Activated CD4-positive, alpha-beta T cell treated with anti-CD3 and anti-CD28 coated beads, Interleukin-2, Interleukin-4, amounts not matched to agents 100 ng/mL and 50 ng/mL, durations not matched to agents 16 hours and 8 hours (primary cell): ENCODE measurements around the gene BCKDHB.
"Not testable (repeated sequence)": the region's sequence is repeated elsewhere in the genome, so short reads cannot be mapped to it uniquely, and the experiment has no call there.

Experiments
- DNase-seq: peaks from one replicate; pipeline ENCODE4 v3.0.0-alpha.2; 2020; ENCODE audit warnings: low spot score

BCKDHB gene

DNA sequence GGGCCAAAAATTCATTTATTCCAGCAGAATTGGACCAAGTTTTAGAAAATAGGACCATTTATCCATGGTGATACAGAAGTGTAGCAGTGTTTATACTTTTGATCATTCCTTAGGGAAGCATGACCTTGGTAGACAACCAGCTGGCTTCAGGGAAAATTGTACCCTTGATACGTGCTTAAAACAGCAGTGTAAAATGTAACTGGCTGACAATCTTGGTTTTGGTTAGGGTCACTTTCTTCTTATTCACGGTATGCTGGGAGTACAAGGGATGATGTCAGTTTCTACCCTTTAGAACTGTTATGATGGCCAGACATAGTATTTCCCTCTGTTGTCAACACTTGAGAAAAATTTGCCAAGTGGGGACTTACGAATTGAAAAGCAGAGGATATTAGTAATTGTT, 157.1 kb downstream of the BCKDHB start:
- DNase-seq, result no peak

DNA sequence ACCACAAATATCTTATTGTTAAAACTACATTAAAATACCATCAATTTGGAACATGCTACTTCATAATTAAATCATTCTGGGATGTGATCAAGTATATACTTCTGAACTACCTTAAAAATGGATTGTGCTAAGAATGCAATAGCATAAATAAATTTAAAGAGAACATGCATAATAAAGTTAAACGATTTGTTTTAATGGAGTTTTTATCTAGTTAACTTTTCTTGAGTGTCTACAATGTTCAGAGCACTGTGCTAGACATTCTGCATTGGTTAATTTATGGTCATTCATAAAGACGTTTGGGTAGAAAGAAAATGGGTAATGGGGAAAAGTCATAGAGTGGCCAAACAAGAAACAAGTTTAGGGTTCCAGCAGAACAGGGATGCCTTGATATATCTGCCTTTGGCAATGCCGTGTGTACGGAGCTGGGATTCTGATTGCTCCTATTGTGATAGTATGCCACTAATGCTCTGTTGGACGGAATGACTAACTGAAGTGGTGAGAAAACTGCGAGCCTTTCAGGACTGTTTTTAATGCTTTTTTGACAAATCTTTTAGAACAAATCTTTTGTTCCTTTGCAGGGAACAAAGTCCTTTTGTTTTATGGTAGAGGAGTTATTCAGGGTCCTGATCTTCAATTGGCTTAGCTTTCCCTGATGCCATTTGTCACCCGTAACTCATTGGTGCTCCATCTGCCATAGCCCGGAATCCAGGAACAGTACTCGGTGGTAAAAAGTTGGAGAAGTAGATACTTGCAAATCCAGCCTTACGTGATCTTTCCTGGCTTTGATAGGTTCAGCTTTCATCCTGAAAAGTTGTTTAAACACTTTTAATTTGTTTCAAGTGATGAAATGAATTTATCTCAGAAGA, 162.6 kb downstream of the BCKDHB start:
- DNase-seq, result no peak

DNA sequence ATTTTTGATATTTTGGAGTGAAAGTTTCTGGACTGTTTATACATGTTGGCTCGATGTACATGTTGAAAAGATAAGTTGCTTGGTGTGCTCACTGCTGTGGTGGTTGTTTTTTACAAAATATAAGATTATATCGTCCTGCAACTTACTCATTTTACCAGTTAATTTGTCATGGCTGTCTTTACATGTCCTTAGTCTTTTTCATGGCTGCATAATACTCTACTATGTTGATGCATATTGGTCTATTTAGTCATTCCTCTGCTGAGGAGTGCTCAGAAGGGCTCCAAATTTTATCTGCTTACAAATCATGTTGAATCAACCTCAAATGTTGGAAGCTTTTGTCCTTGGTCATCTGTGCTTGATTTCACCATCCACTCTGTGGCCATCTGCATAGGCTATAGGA, 164.6 kb downstream of the BCKDHB start:
- no peak for DNase-seq

DNA sequence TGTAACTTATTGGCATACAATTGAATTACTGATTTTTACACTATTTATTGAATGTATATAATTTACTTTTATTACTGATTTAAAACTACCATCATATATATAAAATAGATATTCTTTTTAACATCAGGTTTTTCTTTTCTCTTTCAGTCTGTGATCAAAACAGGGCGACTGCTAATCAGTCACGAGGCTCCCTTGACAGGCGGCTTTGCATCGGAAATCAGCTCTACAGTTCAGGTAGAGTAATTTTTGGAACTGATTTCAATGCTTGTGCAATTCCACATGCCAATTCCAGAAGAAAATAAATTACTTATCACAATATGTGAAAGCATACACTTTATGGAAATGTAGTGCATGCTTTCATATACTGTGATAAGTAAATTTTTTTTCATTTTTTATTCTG, 166.5 kb downstream of the BCKDHB start:
- DNase-seq, result no peak

DNA sequence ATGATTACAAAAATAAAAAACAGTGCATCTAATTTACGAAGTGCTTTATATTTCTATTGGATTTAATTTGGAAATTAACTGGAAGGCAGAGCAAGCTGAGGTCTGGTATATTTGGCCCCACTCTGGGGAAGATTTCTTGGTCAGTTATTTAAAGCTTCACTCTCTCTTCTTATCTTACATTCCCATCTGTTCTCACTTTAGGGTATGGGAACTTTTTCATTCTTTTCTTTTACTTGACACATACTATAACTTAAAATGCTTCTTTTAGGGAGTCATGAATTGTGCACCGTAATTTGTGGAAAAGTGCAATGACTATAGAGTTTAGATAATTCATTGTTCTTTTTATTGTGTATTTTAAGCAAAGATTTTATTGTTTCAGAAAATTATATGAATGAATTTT, 170.4 kb downstream of the BCKDHB start:
- DNase-seq, result no peak

DNA sequence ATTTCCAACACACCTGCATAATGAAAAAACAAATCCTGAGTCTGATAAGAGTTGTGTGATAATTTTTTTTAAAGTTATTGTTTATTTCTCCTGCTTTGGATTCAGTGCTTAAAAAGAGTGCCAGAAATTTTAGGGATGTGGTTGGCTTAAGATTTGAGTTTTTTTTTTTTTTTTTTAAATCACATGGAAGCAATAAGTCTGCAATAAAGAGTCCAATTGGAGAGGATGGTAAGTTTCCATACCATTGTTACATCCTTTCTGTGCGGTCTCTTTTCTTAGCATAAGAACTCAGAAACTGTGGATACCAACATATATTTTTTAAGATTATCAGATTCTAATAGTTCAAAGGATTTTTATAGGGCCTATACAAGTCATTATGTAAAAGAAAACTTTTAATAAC, 171.0 kb downstream of the BCKDHB start:
- DNase-seq, result no peak

DNA sequence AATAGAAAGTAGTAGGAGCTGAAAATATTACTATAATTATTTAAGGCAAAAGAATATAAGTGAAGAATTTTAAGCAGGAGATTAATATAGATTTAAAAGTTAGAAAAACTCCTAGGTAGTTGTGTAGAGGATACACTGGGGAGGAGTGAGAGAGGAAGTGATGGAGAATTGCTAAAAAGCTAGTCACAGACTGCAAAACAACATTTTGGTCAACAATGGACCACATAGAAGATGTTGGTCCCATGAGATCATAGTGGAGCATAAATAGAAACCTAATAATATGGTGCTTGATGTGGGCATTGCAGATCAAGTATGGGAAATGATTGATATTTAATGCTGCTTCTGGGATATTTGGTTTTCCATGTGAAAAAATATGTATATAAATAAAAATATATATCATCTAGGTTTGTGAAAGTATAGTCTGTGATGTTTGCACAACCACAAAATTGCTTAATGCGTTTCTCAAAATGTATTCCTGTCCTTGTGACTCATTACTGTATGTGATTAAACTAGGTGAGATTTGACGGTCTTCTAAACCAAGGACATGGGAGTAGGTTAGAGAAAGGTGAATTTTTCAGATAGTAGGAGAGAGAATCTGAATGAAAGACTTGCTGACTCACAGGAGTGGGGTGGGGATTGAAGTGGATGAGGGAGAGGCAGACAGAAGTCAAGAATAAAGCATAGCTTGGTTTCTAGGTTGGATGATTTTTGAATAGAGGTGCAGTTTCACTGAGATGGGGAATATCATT, 174.0 kb downstream of the BCKDHB start:
- DNase-seq, result peak; percentile 24

DNA sequence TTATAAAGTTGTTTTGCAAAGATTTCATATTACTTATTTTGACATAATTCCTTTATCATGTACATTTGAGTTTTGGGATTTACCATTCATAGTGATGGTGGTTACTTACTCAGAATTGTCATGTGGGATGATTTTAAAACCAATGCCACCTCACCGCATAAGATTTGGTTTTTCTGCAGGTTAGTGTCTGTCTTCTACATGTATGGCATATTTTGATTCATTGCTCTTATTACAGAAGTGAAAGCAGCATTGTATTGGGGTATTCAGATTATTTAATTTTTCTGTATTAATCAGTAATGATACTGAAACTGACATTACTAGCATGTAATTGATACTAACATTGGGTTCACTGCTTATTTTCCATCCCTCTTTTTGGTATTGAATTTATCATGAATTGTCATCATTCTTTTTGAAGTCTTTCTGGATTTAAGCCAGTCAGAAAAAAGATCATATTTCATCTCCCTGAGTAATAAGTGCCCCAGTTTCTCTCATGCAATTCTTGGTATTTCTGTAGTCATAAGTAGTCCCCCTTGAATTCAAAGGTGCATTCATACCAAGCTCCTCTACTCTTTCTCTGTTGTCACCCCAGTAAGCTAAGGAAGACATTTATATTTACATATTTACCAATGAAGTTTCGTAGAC, 176.6 kb downstream of the BCKDHB start:
- DNase-seq, result peak; percentile 15

DNA sequence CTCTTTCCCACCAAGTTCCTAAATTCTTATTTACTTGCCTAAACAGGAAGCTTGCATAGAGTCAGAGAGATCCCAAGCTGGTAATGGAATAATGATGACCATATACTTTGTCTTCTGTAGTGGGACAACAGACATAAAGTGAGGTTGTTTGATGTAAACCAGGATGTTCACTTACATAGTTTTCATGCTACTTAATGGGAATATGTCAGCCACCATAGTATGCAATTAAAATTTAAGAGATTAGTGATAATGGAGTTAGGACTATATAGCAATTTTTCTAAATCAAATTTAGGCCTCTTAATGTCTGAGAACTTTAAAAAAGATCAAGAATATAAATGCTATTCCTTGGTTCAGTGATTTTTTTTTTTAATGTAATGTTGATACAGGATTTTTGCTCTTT, 180.6 kb downstream of the BCKDHB start:
- no peak for DNase-seq

DNA sequence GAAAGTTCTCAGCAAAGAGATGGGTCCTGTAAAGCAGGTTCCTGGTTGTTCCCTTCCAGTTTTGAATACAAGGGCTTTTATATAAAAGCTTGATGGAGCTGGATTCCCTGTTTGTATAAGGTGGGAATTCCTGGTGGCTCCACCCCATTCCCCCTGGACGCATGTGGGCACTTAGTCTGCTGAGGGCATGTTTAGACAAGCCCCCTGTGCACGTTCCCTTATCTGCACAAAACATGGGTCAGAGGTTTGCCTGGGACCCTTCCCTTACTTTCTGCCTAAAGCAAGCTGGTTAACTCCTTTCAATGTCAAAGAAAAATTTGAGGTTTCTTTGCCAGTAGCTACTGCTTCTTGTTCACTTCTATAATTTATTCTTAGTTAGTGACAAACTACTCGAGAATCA, 181.1 kb downstream of the BCKDHB start:
- no peak for DNase-seq

DNA sequence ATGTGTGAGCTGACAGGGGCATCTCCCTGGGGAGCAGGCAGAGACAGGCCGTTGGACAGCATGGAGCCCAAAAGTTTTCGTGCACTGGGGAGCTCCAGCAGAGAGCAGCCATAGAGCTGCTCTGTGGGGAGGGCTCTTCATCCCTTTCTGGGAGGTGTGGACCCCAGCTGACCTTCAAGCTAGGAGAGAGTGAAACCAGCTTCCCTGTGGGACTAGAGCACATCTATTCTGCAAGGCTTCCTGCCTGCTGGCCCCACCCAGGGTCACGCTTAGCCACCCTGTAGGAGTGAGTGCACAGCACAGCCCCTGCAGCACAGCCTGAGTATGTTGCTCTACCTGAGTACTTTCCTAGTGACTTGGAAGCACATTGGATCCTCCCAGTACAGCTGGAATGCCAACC, 183.3 kb downstream of the BCKDHB start:
- DNase-seq, result no peak

DNA sequence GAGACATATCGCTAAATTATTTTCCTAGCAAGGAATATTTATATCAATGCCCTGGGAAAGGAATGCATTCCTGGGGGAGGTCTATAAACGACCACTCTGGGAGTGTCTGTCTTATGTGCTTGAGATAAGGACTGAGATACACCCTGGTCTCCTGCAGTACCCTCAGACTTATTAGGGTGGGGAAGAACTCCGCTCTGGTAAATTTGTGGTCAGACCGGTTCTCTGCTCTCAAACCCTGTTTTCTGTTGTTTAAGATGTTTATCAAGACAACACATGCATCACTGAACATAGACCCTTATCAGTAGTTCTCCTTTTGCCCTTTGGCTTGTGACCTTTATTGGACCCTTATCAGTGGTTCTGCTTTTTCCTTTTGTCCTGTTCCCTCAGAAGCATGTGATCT, 188.1 kb downstream of the BCKDHB start:
- not testable (repeated sequence) for DNase-seq

DNA sequence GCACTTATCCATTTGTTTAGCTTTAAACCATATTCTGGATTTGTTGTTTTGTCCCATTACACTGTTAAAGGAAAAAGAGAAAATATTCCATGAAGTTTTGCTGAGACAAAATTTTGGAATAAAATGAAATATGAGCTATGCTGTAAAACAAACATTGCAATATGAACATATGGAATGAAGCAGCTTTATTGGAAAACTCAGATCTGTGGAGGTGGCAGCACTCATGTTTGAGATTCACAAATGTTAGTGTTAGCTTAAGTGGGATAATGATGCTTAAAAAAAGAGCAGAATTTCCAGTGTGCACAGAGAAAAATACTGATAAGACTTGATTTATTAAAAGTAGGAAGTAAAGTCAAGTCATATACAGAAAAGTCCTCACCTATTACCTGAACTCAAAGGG, 196.2 kb downstream of the BCKDHB start:
- no peak for DNase-seq

DNA sequence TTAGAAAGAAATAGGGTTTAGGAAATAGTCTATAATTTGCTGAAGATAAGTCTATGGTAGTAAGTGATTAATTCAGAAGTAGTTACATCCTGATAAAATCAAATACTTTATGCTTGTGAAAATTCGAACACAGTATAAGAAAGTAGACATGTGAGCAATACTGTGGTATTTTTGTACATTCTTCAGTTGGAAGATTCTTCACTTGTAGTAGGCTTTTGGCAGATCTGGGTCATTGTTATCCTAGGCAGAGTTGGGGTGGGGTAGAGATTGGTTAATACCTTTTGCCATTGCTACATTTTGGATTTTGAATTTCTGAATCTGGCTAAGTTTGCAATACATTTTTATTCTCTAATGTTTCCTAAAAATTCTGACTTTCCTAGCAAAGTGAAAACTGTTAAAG, 197.5 kb downstream of the BCKDHB start:
- DNase-seq, result no peak

DNA sequence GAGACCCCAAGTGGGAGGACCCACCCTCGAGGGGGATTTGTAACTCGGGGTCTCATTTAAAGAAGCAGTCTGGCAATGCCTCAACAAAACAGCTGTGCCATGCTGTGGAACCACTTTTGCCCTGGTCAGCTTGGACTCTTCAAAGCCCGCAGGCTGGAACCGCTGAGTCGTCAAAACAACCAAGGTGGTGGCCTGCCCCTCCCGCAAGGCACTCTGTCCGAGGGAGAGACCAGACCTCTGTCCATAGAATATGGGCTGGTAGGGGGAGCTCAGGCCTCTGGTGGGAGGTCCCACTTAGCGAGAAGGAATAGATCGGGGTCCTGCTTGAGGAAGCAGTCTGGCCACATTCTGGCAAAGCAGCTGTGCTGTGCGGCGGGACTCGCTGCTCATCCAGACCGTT, 208.1 kb downstream of the BCKDHB start:
- no peak for DNase-seq

DNA sequence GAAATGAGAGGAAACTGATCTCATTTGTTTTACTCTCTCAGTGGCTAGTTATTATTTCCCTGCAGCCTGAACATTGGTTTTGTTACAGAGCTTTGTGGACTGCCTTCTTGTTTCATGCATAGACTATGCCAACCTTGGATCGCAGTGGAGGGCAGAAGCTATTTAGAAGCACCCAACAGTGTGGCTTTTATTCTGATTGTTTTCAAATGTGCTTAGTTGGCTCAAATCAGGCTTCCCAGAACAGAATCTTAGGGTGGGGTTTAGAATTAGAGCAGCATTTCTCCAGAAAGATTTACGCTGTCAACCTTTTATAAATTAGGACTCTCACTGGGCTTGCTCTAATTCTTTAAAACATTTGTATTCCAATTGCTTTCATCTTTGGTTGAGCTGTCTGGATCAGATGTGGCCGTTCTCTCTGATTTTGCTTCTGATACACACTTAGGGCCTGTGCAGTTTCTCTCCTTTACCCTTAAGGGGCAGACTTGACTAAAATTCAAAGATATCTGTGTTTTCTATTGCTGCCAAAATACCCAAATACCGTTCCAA, 210.3 kb downstream of the BCKDHB start:
- DNase-seq, result no peak

DNA sequence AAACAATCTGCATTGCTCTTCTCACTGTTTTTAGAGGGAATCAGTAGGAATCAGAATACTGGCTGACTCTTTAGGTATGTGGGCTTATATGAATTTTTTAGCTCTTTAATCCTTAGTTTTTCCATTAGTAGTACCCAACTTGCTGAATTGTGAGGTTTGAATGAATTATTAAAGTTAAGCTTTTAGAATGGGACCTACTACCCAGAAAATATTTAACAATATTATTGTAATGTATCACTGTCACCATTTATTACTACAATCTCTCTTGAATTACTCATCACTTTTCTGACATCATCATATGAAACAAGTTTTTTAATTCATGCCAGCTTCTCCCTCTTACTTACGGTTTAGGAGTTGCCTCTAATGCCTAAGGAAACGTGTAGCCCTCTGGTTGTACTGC, 212.7 kb downstream of the BCKDHB start:
- no peak for DNase-seq

DNA sequence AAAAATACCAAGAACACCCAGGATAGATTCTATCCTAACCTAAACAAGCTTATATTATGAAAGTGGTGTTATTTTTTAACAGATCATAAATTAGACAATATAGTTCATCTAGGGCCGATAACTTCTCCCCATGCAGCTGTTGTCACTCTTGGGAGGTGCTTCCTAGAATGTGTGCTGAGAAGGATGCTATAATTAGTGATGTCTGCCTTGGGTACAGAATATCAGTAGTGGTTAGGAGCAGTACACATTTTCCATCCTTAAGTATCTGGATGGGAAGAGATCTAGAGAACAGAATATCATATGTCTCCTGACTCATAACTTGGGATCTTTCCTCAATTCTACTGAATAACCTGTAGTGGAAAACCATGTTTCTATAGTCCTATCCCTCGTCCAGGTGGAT, 214.5 kb downstream of the BCKDHB start:
- DNase-seq, result no peak

DNA sequence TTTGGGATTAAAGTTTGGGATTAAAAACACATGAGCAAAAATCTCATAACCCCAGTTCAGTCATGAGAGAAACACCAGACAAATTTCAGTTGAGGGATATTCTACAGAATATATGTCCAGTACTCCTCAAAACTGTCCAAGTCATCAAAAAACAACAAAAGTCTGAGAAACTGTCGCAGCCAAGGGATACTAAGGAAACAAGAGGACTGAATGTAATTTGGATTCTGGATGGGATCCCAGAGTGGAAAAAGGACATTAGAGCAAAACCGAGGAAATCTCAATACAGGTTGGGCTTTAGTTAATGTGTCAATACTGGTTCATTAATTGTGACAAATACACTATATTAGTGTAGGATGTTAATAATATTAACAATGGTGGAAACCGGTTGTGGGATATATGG, 219.3 kb downstream of the BCKDHB start:
- no peak for DNase-seq

DNA sequence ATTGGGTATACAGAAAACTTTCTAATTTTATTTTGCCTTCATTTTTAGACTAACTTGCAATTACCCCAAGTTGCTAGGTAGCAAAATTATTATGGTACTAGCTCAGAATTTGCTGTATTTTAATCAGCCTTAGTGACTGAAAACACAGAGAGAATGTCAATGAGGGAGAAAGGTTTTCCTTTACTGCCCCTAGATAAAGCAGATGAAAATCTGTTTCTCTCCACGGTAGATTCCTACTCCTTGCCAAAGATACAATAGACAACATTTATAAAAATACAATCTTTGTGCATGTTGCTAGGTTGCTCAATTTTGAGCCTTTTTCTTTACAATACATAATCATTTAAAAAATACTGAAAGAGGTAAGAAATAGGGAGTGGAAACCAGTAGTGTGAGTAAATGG, 222.2 kb downstream of the BCKDHB start:
- no peak for DNase-seq

DNA sequence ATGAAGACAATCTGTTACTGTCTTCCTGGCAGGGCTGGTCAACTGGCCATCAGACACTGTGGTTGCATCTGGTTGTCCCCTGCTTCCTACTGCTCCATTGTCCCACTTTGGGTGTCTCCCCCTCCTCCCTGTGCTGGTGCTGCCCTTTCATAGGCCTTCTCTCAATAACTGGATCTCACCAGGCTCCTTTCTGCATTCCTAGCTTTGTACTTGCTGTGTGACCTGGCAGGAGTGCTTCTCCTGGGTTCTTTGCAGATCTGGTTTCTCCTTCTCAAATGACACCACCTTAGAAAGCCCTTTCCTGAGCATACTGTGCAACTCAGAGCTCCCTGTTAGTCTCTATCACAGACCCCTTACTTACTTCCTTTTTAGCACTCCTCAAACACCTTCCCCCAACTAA, 223.0 kb downstream of the BCKDHB start:
- DNase-seq, result no peak

DNA sequence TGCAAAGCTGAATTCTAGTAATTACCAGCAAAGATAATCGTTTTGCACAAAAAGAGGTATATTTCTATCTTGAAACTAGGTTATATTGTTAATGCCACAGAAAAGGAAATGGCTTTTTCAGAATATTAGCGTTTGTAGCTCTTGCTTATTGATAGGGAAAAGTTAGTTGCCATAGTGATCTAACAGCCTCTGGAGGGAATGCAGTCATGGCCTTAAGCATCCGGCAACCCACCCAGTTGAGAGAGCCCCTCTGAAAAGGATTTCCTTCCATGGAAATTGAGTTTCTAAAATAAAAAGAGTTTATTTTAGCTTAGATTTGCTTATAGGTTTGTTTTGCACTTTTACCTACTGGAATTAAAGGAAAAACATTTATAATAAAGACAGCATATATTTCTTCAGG, 224.5 kb downstream of the BCKDHB start:
- no peak for DNase-seq

DNA sequence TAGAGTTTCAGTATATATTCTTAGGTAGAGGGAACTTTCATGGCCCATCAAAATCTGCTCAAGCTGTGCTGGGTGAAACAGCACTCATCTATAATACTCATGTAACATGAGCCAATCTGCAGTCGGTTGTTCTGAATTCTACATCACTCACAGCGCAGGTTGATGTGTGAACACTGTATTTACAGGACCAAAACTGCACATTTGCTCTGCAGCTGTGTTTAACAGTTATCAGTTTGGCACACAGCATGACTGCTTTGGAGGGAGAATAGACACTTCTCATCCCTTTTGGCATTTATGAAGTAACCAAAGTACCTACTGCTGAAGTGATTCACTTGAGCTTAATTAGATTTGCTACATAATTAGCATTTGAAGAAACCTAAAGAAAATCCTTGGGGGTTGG, 225.1 kb downstream of the BCKDHB start:
- DNase-seq, result no peak
